Activated CD4-positive, alpha-beta T cell treated with anti-CD3 and anti-CD28 coated beads, Interleukin-10, Interleukin-2, amounts not matched to agents 100 ng/mL and 50 ng/mL, durations not matched to agents 16 hours and 8 hours (primary cell): Measurements from ENCODE around the gene VPS35L.

Source experiments
- DNase-seq: peaks from one replicate; pipeline ENCODE4 v3.0.0-alpha.2; 2020

The VPS35L gene, protein sequence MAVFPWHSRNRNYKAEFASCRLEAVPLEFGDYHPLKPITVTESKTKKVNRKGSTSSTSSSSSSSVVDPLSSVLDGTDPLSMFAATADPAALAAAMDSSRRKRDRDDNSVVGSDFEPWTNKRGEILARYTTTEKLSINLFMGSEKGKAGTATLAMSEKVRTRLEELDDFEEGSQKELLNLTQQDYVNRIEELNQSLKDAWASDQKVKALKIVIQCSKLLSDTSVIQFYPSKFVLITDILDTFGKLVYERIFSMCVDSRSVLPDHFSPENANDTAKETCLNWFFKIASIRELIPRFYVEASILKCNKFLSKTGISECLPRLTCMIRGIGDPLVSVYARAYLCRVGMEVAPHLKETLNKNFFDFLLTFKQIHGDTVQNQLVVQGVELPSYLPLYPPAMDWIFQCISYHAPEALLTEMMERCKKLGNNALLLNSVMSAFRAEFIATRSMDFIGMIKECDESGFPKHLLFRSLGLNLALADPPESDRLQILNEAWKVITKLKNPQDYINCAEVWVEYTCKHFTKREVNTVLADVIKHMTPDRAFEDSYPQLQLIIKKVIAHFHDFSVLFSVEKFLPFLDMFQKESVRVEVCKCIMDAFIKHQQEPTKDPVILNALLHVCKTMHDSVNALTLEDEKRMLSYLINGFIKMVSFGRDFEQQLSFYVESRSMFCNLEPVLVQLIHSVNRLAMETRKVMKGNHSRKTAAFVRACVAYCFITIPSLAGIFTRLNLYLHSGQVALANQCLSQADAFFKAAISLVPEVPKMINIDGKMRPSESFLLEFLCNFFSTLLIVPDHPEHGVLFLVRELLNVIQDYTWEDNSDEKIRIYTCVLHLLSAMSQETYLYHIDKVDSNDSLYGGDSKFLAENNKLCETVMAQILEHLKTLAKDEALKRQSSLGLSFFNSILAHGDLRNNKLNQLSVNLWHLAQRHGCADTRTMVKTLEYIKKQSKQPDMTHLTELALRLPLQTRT

DNA sequence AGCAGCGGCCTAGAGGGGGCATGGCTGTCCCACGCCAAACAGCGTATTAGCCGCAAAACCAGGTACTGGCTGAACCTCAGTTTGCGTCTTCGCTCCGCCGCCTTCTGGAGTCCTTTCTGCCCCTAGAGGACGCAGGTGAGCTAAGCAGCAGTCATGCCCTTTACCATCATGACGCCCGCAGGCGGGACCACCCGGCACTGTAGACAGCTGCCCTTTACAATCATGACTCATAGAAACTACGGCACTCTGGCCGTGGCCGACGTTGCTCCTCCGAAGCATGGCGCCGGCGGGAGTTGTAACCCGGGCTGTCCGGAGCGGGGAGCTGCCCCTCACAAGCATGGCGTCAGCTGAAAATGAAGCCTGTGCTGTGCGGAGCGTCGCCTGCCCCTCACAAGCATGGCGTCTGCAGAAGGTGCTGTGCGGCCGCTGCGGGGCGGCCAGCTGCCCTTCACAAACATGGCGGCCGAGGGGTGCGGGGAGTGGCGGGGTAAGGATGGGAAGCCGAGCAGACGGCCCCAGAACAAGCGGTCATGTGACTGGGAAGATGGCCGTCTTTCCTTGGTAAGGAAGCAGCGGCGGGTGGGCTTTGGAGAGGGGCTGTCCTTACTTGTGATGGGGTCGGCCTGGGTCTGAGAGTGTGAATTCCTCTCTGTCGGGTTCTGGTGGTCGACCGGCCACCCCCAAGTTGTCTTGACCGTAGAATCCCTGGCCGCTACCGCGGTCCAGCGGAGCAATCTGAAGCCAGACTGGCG, at the start of gene VPS35L:
TSS of gene VPS35L (plus strand) at position 518 of the 752 bp plus-strand sequence. CDS start at position 545, 27 bp downstream.
- peak; percentile 97 for DNase-seq

DNA sequence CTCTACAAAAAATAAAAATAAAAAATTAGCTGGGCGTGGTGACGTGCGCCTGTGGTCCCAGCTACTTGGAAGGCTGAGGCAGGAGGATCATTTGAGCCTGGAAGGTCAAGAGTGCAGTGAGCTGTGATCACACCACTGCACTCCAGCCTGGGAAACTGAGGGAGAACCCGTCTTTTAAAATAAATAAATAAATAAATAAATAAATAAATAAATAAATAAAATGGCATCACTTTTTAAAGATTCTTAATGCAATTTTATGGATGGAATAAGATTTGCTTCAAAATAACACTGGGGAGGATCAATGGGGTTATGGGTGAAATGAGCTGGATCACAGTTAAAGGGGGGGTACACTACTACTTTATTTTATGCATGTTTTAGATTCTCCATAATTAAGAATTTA, 48.5 kb upstream of the VPS35L start:
- DNase-seq: no peak

DNA sequence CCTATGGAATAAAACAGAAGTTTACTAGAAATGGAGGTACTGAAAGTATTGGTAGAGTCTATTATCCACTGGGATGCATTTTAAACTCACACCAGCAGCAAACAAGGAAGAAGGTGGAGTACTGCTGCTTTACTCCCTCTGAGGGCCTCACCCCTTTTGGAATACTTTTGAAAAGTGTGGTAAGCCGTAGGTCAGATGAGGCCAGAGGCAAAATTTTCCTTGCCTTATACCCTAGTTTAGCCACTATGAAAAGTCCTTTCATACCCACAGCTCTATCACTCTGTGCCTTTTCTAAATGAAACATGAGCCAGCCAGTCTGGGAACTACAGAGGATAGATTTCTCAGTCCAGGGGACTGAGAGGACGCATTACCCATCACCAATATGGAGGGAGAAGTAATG, 47.6 kb upstream of the VPS35L start:
- DNase-seq: no peak

DNA sequence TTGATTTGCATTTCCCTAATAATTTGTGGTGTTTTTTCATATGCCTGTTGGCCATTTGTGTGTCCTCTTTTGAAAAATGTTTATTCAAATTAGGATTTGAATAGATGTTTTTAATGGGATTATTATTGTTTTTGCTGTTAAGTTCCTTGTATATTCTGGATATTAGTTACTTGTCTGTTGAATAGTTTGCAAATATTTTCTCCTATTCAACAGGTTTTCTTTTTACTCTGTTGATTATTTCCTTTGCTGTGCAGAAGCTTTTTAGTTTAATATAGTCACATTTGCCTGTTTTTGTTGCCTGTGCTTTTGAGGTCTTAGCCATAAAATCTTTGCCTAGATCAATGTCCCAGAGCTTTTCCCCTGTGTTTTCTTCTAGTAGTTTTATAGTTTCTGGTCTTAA, 43.2 kb upstream of the VPS35L start:
- DNase-seq: no peak

DNA sequence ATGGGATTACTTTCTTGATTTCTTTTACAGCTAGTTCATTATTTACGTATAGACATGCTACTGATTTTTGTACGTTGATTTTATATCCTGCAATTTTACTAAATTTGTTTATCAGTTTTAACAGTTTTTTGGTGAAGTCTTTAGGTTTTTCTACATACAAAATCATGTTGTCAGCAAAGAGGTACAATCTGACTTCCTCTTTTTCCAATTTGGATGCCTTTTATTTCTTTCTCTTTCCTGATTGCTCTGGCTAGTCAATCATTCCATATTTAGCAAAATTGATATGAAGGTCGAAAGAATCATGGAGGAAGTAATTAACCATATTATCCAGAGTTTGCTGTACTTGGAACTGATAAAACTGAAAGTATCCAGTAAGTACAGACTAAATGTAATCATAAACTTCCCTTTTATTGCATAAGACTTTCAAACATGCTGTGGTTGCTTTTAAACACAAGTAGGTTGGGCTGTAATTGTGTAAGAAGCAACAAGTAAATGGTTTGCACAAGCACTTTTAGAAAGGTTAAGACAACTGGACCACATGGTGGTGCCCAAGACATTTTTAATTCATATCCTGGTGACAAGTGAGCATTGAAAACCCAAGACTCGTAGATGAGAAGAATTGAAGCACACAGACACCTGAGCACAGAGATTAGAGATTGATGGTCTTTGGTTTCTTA, 42.0 kb upstream of the VPS35L start:
- peak; percentile 8 for DNase-seq

DNA sequence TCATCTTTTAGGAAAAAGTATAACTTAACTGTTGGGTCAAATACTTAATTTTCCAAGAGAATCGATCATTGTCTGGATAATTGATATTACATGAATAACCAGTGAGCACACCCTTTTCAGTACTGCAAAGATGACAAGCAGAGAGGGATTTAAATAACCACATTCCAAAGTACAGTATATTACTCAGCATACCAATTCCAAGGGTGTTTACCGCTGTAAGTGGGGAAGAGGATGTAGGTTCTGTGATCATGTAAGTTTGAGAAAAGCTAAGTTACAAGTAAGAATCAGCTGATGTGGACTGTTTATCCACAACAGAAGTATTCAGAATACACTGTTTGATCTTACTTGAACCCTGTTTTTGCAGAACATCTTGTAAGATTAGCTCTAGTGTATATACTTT, 39.7 kb upstream of the VPS35L start:
- DNase-seq: no peak

DNA sequence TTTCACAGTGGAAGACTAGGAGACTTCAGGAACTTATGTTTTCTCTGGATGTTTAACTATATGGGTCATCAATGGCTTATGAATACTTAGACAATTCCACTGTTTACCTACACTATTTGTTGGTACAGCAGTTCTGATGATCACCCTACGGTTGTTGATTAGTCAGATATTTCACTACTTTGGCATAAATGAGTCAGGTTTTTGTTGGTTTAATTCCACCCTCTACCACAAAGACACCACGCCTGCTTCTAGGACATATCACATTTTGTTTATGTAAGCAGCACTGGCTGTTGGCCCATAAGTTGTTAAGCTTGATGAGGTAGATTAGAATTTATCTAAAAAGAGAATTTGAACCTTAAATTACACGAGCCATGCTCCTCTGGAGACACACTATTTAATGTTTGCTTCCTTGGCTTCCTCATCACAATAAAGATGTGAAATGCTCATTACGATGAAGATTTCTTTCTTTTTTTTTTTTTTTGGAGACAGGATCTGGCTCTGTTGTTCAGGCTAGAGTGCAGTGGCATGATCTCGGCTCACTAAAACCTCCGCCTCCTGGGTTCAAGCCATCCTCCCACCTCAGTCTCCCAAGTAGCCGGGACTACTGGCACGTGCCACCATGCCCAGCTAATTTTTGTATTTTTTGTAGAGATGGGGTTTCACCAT, 37.9 kb upstream of the VPS35L start:
- peak; percentile 80 for DNase-seq

DNA sequence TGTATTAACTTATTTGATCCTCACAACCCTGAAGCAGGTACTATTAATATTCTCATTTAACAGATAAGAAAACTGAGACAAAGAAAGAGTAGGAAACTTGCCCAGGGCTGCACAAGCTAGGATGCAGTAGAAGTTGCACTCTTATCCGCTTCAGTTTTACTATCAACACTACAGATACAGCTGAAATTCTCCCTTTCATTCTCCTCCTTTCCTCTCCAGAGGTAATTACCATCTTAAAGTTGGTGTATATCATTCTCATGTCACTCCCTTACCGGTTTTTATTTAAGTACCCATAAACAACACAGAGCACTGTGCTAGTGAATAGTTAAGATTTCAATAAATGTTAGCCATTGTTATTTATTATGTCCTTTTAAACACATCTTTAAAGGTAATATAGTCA, 37.1 kb upstream of the VPS35L start:
- no peak for DNase-seq

DNA sequence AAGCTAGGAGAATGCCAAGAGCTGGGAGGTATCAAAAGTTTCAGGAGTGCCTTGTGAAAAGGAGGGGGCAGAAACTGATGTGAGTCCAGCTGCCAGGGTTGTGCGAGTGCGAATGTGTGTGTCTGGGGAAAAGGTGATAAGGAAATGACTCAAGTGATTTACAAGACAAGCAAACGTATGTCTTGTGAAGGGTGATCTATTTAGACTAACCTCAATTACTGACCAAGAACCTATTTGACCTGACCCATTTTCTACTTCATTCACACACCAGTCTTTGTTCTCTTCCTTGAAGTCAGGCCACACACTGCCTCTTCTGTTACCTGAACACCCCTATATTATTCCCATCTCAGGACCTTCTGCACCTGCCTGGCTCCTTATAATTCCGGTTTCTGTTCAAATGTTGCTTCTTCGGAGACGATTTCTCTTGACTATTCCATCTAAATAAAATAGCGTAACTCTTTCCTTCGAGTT, 34.6 kb upstream of the VPS35L start:
- DNase-seq: peak; percentile 47

DNA sequence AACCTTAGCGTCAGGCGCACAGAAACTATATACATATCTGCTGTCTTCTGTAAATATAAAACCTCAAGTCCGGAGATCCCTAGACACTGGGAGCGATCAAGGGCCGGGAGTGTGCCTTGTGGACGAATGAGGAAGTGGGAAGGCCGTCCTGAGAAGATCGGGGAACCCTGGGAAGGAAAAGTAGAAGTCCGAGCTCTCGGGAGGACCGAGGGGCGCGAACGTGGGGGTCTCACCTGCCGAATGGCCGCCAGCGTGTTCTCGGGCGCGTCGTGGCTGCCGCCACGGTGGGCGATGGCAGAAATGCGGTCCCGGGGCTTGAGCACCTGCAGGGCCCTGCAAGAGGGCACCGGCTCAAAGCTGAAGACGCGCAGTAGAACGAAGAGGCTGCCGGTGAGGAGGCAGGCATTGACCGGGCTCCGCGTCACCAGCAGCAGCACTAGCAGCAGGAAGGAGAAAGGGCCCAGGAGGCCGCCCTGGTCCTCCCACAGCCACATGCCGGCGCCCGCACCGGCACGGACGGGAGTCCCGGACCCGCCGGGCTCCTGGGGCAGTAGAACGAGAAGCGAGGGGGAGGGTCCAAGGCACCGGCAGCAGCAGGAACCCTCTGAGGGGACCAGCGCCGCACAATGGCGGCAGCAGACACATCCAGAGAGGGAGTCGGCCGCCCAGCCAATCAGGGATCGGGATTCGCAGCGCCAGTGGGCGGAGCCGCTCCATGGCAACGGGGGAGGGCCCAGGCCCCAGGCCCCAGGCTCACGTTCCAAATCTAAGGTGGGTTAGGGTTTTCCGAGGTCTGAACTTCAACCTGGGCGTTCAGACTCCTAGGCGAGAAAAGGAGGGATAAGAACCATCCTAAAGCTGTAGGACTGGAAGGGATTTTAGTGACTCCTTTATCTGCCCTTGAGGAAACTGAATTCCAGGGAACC, 33.8 kb upstream of the VPS35L start, which contains the start of gene GDE1:
TSS of gene GDE1 (minus strand) at position 628 of the 926 bp plus-strand sequence. CDS start at position 494, 134 bp downstream.
- DNase-seq: peak; percentile 97

DNA sequence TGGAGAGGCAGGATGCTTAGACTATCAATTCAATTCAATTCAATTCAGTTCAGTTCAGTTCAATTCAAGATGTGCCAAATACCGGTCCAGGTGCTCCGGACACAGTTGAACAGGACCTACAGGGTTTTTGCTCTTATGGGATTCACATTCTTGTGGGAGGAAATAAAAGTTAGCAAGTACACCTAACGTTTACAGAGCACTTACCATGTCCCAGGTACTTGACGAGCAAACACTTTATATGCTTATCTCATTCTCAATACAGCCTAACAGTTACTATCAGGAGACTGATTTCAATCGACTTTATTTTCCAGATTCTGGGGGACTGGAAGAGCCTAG, 33.1 kb upstream of the VPS35L start:
- no peak for DNase-seq

DNA sequence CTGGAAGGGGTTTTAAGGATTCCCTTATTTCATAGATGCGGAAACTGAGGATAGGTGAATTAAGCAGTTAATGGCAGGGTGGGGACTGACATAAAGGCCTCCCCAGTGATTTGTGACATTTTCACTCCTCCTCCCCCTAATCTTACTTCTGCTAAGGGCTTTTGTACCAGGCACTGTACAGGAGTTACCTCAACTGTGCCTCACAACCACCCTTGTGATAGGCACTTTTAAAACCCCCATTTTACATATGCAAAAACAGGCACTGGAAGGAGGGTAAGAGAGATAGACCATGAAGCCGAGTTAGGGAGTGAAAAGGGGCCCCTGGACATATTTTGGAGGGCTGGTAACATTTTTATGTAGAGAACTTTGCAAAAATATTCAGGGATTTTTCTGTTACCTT, 32.7 kb upstream of the VPS35L start:
- DNase-seq: no peak

DNA sequence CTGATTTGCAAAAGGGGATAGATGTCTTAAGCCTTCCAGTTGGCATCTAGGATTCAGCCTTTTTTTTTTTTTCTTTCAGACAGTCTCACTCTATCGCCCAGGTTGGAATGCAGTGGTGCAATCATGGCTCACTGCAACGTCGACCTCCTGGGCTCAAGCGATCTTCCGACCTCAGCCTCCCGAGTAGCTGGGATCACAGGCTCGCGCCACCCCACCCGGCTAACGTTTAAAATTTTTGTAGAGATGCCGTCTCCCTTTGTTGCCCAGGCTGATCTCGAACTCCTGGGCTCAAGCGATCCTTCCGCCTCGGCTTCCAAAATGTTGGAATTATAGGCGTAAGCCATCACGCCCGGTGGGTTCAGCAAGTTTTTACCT, 32.3 kb upstream of the VPS35L start:
- no peak for DNase-seq

DNA sequence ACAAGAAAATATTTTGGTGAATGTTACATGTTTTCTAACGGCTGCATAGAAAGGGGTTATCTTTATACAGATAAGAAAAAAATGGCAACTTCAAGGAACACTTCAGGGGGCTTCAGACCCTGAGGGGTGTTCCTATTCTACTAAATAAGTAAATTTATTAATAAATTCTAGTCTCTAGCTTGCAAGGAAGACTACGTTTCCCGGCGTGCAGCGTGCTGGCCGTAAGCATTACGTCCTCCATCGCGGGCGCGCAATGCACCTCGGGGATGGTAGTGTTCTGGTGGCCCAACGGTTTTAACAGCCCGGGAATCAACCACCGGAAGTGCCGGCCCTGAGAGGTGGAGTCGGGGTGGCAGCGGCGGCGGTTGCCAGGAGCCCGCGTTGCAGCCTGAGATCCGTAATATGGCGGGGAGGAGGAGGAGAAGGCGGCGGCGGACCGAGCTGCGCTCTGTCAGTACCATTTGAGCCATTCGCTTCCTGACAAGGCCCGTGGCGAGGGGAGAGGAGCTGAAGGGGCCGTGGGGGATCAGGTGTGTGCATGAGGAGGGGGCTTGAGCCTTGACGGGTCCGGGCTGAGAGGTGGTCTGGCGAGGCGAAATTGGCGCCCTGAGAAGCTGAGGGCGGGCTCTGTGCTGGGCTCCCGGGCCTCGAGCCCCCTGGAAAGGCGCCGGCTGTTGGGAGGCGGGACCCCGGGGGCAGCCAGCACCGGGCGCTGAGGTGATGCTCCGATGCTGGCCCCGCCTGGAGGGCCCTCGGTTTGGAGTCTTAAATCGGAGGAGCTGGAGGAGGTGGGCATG, 31.7 kb upstream of the VPS35L start, which contains the start of gene CCP110:
TSS of gene CCP110 (plus strand) at position 384 of the 797 bp plus-strand sequence. CDS start 3,940 bp downstream, outside the sequence.
- peak; percentile 98 for DNase-seq

DNA sequence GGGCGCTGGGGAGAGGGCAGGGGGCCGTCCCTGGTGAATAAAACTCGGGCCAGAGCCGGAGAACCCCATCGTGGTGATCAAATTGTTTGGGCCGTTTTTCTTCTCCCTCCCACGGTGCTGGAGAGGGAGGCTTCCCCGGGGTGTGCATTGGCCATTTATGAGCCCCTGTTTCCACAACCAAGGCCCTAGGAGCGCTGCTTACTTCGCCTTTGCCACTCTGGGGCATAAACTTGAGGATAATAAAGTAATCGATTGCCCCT, 31.2 kb upstream of the VPS35L start:
- DNase-seq: no peak

DNA sequence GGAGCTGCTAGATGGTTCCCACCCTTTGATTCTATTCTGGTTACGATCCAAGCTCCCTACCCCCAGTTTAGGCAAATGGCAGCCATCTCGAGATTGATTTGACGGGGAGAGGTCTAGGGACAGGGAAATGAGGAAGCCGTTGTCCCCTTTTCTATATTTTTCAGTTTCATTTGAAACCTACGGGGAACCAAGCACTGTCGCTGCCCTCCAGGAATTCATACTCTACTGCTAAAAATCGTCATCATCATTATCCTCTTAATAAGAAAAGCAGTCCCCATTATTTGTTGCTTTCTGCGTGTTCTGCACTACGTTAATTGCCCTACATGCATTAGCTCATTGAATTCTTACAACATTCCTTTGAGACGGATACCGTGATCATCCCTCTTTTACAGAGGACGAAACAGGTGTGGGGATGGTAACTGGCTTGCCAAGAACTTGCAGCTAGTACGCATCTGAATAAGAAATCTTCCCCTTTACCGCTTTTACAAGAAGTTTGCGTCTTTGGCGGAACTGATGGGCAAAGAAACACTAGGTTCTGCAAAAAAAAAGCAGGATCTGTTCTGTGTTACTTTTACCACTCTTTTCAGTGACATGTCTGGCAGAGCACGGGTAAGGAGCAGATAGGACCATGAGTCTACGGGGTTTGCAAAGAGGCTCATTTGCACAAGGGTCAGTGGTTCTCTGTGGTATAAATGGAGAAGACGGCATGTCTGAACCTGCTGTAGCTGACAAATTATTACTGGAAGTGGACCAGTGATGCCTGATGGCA, 30.7 kb upstream of the VPS35L start:
- no peak for DNase-seq

DNA sequence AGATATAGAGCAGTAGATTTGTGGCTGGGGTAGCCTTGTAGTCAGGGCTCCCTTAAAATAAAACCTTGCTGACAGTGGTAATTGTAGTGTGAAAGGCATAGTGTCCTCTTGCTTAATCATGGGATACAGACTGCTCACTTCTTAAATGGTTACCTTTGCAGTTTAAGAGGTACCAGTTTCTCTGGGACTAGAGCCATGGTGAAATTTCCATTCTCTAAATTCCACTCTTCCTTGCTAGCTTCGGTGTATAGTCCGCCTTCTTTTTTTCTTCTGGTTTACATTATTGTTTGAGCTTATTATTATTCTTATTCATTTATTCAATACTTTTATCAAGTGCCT, 30.1 kb upstream of the VPS35L start:
- DNase-seq: no peak

DNA sequence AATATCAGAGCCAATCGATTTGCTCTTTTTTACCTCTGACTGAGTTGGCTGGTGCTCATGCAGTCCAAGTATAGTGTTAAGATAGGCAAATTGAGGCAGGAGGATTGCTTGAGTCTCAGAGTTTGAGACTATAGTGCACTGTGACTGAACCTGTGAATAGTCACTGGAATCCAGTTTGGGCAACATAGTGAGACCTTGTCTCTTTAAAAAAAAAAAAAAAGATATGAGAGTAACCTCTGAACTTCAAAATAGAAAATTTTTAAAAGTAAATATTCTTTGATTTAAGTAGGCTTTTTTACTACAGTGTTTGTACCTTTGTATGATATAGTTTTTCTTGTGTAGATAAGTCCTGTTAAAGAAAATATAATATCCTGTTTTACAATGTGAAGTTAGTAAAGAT, 28.3 kb upstream of the VPS35L start:
- no peak for DNase-seq

DNA sequence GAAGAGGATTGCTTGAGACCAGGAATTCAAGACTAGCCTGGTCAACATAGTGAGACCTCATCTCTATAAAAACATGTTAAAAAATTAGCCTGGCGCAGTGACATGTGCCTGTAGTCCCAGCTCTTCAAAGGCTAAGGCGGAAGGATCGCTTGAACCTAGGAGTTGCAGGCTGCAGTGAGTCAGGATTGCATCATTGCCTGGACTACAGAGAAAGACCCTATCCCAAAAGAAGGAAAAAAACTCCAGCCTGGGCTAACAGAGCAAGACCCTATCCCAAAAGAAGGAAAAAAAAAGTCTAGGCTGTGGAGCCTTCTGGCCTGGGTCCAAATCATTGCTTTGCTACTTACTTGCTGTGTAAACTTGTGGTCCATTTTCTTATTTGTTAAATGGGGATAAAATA, 26.8 kb upstream of the VPS35L start:
- no peak for DNase-seq
